Neural cell (in vitro differentiated cells): Measurements from ENCODE around the gene USE1. TPM values are rescaled to one million over a fixed set of nuclear protein-coding genes. Genes with fewer than 3 reads are reported as not detected.

Experiments used
- H2AFZ ChIP-seq: fragments of 200-600, 300-800 bp; sonication (generic), shearing (Covaris generic); 2 replicates; pipeline ENCODE4 v1.6.0; 2014; ENCODE audit warnings: low read depth, mild to moderate bottlenecking, antibody characterized with exemption, low read length, moderate library complexity
- H3F3A ChIP-seq: fragments of 200-600 bp; shearing (Covaris generic); 2 replicates; pipeline ENCODE4 v1.6.1; 2016; ENCODE audit warnings: mild to moderate bottlenecking, moderate library complexity, mixed read lengths, antibody characterized with exemption, low read length; ENCODE audit not compliant: insufficient read depth, poor library complexity, severe bottlenecking
- H3K27ac ChIP-seq: fragments of 200-600, 300-800 bp; sonication (generic), shearing (Covaris generic); 2 replicates; pipeline ENCODE4 v1.5.1; 2014; ENCODE audit warnings: mild to moderate bottlenecking, low read length, moderate library complexity
- H3K27me3 ChIP-seq: fragments of 300-800, 200-600 bp; sonication (generic), shearing (Covaris generic); 2 replicates; pipeline ENCODE4 v1.6.0; 2014; ENCODE audit warnings: mild to moderate bottlenecking, low read depth, low read length, moderate library complexity; ENCODE audit not compliant: insufficient read depth
- H3K36me3 ChIP-seq: fragments of 300-800, 200-600 bp; sonication (generic), shearing (Covaris generic); 2 replicates; pipeline ENCODE4 v1.5.1; 2014; ENCODE audit warnings: mild to moderate bottlenecking, antibody characterized with exemption, low read length, moderate library complexity; ENCODE audit not compliant: insufficient read depth
- H3K4me2 ChIP-seq: fragments of 300-800, 200-600 bp; sonication (generic), shearing (Covaris generic); 2 replicates; pipeline ENCODE4 v1.6.0; 2014; ENCODE audit warnings: mild to moderate bottlenecking, low read length
- H3K4me3 ChIP-seq: fragments of 300-800, 200-600 bp; sonication (generic), shearing (Covaris generic); 2 replicates; pipeline ENCODE4 v1.5.1; 2014; ENCODE audit warnings: mild to moderate bottlenecking, low read length, moderate library complexity
- H3K79me2 ChIP-seq: fragments of 200-600 bp; shearing (Covaris generic); replicated peaks from 2 replicates; pipeline ENCODE4 v1.6.0; 2014; ENCODE audit warnings: mild to moderate bottlenecking, low read length, moderate library complexity; ENCODE audit not compliant: insufficient read depth
- H3K9ac ChIP-seq: fragments of 300-800, 200-600 bp; sonication (generic), shearing (Covaris generic); 2 replicates; pipeline ENCODE4 v1.6.1; 2016; ENCODE audit warnings: mild to moderate bottlenecking, low read length, mixed read lengths
- H3K9me2 ChIP-seq: fragments of 200-600 bp; shearing (Covaris generic); 2 replicates; pipeline ENCODE4 v1.6.1; 2016; ENCODE audit warnings: mild to moderate bottlenecking, low read length, mixed read lengths; ENCODE audit not compliant: insufficient read depth
- H3K9me3 ChIP-seq: fragments of 200-600, 300-800 bp; sonication (generic), shearing (Covaris generic); 2 replicates; pipeline ENCODE4 v1.6.1; 2016; ENCODE audit warnings: mild to moderate bottlenecking, mixed run types, low read length, moderate library complexity, mixed read lengths
- H4K20me1 ChIP-seq: fragments of 200-600 bp; shearing (Covaris generic); 2 replicates; pipeline ENCODE4 v1.6.1; 2016; ENCODE audit warnings: mild to moderate bottlenecking, mixed run types; ENCODE audit not compliant: insufficient read depth
- EP300 ChIP-seq: fragments of 450-650 bp; conservative IDR thresholded peaks from 2 replicates; pipeline ENCODE4 v1.6.1; 2014; ENCODE audit warnings: antibody characterized with exemption, mild to moderate bottlenecking, moderate library complexity; ENCODE audit not compliant: poor library complexity, severe bottlenecking
- EZH2 ChIP-seq: fragments of 200-600, 300-800 bp; shearing (Covaris generic), sonication (generic); IDR thresholded peaks from 2 replicates; pipeline ENCODE4 v1.6.1; 2014; ENCODE audit warnings: antibody characterized with exemption, low read length, borderline replicate concordance, mild to moderate bottlenecking; ENCODE audit not compliant: insufficient read depth, poor library complexity, severe bottlenecking
- MXI1 ChIP-seq: fragments of 450-650 bp; conservative IDR thresholded peaks from 2 replicates; pipeline ENCODE4 v1.6.1; 2014; ENCODE audit warnings: antibody characterized with exemption, mild to moderate bottlenecking; ENCODE audit not compliant: poor library complexity, severe bottlenecking
- POLR2AphosphoS5 ChIP-seq: IDR thresholded peaks from 2 replicates; pipeline ENCODE4 v1.6.1; 2012
- RAD21 ChIP-seq: fragments of 450-650 bp; conservative IDR thresholded peaks from 2 replicates; pipeline ENCODE4 v1.6.1; 2014; ENCODE audit warnings: antibody characterized with exemption, mild to moderate bottlenecking, moderate library complexity
- SMC3 ChIP-seq: fragments of 450-650 bp; conservative IDR thresholded peaks from 2 replicates; pipeline ENCODE4 v1.6.1; 2014; ENCODE audit warnings: antibody characterized with exemption, mild to moderate bottlenecking, moderate library complexity; ENCODE audit not compliant: poor library complexity
- TAF1 ChIP-seq: IDR thresholded peaks from 2 replicates; pipeline ENCODE4 v1.6.1; 2012; ENCODE audit warnings: low read depth
- polyA plus RNA-seq: library from polyadenylated mRNA; depleted of rRNA; stranded (reverse); fragments of >200 nt; gene quantifications from 2 replicates; pipeline ENCODE4 v1.2.3, GENCODE V29; 2014
- TF ChIP-seq, protein P1 (sequence below): IDR thresholded peaks from 2 replicates; pipeline ENCODE4 v1.6.1; 2012; ENCODE audit warnings: borderline replicate concordance
- TF ChIP-seq, protein P2 (sequence below): fragments of 450-650 bp; IDR thresholded peaks from 2 replicates; pipeline ENCODE4 v1.5.1; 2014; ENCODE audit warnings: antibody characterized with exemption, mild to moderate bottlenecking, moderate library complexity; ENCODE audit not compliant: poor library complexity, severe bottlenecking

USE1 gene
- polyA plus RNA-seq, 1 donor from 2014 or later, result 20.4 TPM

DNA sequence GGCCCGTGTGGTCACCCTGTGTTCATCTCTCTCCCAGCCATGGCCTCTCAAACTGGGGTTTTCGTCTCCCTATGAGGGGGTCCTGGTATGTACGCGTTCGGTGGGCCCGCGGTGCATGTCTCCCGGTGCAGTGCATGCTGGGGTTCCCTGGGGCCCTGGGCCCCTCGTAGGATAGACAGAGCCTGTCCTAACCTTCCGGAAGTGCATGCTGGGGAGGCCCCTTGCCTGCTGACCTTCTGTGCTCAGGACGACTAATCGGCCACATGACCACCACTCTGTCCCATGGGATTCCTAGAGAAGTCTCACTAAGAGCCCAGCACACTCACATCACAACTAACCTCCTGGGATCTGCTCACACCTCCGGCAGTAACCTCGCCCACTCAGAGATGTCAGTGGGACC lies 4.9 kb upstream of the USE1 start:
- TF ChIP-seq POLR2AphosphoS5 (no peak), MXI1 (no peak), EZH2 (no peak), RAD21 (no peak), SMC3 (no peak), TAF1 (no peak), EP300 (no peak)
- TF ChIP-seq, protein P1, sequence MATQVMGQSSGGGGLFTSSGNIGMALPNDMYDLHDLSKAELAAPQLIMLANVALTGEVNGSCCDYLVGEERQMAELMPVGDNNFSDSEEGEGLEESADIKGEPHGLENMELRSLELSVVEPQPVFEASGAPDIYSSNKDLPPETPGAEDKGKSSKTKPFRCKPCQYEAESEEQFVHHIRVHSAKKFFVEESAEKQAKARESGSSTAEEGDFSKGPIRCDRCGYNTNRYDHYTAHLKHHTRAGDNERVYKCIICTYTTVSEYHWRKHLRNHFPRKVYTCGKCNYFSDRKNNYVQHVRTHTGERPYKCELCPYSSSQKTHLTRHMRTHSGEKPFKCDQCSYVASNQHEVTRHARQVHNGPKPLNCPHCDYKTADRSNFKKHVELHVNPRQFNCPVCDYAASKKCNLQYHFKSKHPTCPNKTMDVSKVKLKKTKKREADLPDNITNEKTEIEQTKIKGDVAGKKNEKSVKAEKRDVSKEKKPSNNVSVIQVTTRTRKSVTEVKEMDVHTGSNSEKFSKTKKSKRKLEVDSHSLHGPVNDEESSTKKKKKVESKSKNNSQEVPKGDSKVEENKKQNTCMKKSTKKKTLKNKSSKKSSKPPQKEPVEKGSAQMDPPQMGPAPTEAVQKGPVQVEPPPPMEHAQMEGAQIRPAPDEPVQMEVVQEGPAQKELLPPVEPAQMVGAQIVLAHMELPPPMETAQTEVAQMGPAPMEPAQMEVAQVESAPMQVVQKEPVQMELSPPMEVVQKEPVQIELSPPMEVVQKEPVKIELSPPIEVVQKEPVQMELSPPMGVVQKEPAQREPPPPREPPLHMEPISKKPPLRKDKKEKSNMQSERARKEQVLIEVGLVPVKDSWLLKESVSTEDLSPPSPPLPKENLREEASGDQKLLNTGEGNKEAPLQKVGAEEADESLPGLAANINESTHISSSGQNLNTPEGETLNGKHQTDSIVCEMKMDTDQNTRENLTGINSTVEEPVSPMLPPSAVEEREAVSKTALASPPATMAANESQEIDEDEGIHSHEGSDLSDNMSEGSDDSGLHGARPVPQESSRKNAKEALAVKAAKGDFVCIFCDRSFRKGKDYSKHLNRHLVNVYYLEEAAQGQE, result no peak
- TF ChIP-seq, protein P2, sequence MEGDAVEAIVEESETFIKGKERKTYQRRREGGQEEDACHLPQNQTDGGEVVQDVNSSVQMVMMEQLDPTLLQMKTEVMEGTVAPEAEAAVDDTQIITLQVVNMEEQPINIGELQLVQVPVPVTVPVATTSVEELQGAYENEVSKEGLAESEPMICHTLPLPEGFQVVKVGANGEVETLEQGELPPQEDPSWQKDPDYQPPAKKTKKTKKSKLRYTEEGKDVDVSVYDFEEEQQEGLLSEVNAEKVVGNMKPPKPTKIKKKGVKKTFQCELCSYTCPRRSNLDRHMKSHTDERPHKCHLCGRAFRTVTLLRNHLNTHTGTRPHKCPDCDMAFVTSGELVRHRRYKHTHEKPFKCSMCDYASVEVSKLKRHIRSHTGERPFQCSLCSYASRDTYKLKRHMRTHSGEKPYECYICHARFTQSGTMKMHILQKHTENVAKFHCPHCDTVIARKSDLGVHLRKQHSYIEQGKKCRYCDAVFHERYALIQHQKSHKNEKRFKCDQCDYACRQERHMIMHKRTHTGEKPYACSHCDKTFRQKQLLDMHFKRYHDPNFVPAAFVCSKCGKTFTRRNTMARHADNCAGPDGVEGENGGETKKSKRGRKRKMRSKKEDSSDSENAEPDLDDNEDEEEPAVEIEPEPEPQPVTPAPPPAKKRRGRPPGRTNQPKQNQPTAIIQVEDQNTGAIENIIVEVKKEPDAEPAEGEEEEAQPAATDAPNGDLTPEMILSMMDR, result no peak
- Histone ChIP-seq H3K4me3 (no peak overlapping the region), H3K79me2 (no peaks in the 10 kb centered on the region), H2AFZ (no peak overlapping the region), H3K27ac (no peak overlapping the region), H3F3A (no peaks in the 10 kb centered on the region), H3K9me3 (no peaks in the 10 kb centered on the region), H3K27me3 (no peaks in the 10 kb centered on the region), H4K20me1 (no peaks in the 10 kb centered on the region), H3K36me3 (no peaks in the 10 kb centered on the region), H3K4me2 (no peak overlapping the region), H3K9me2 (no peaks in the 10 kb centered on the region), H3K9ac (no peak overlapping the region)

GRCh38 chr19:17211547-17212446 lies 3.4 kb upstream of the USE1 start:
- H3K4me2 ChIP-seq, result no peak overlapping the region
- H3K9me3 ChIP-seq, result no peaks in the 10 kb centered on the region
- no peaks in the 10 kb centered on the region for H3K9me2 ChIP-seq
- no peak overlapping the region for H3K27ac ChIP-seq
- no peak overlapping the region for H3K9ac ChIP-seq
- no peak overlapping the region for H2AFZ ChIP-seq
- H3K27me3 ChIP-seq, result no peaks in the 10 kb centered on the region
- H3K79me2 ChIP-seq, result no peaks in the 10 kb centered on the region
- H3F3A ChIP-seq, result no peaks in the 10 kb centered on the region
- H3K36me3 ChIP-seq, result no peaks in the 10 kb centered on the region
- H4K20me1 ChIP-seq, result no peaks in the 10 kb centered on the region
- H3K4me3 ChIP-seq, result no peak overlapping the region
- TF ChIP-seq RAD21, result no peak
- TF ChIP-seq SMC3, result no peak
- TF ChIP-seq, protein P2, result no peak
- no peak for TF ChIP-seq TAF1
